ENCODE measurements around the gene CIRBP. TPM values are rescaled to one million over a fixed set of nuclear protein-coding genes. Genes with fewer than 3 reads are reported as not detected.

The CIRBP gene
- total RNA-seq, 1 experiment from 2014 or later, result 66.6 TPM

DNA sequence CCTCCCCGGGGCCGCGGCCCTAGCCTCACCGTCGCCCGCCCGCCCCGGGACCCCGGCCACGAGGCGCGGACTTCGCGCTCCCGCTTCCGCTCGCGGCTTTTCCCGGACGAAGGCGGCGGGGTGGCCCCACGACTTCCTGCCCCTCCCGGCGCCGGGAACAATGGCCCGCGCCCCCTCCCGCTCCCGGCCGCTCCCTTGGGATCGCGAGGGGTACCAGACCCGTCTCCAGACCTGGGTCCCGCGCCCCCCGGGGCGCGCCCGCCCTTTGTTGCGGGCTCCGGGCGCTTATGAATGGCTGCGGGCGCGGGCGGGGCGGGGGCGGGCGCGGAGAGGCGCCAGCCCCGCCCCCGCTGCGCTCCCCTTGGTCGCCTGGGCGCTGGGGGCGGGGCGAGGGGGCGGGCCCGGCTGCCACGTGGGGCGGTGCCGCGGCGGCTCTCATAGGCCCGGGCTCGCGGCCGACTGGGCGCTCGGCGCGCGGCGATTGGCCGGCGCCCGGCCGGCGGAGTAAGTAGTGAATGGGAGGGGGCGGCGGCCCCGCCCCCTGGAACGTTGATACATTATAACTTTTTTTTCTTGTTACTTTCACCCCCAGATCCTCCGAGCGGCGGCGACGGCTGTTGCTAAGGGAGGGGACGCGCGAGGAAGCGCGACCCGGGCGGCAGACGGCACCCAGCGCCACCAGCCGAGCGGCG is 19.7 kb upstream of the CIRBP start:
- POLR2A ChIA-PET, result no interaction called here
- DNase-seq (ENCODE audit: low read depth, low spot score) (no peak), ATAC-seq (peak; percentile 49)
- TF ChIP-seq SIN3A (IDR thresholded peaks at IDR 0.05; ENCODE audit: borderline replicate concordance, insufficient read depth, low read depth, low read length) (no peak; the same call in 1 of the 2 replicates), TCF7L2 (IDR thresholded peaks at IDR 0.05; ENCODE audit: low read depth, low read length) (no peak), POLR2AphosphoS5 (IDR thresholded peaks at IDR 0.05; ENCODE audit: low read depth, low read length) (peak; percentile 88)
- TF ChIP-seq, protein P1, sequence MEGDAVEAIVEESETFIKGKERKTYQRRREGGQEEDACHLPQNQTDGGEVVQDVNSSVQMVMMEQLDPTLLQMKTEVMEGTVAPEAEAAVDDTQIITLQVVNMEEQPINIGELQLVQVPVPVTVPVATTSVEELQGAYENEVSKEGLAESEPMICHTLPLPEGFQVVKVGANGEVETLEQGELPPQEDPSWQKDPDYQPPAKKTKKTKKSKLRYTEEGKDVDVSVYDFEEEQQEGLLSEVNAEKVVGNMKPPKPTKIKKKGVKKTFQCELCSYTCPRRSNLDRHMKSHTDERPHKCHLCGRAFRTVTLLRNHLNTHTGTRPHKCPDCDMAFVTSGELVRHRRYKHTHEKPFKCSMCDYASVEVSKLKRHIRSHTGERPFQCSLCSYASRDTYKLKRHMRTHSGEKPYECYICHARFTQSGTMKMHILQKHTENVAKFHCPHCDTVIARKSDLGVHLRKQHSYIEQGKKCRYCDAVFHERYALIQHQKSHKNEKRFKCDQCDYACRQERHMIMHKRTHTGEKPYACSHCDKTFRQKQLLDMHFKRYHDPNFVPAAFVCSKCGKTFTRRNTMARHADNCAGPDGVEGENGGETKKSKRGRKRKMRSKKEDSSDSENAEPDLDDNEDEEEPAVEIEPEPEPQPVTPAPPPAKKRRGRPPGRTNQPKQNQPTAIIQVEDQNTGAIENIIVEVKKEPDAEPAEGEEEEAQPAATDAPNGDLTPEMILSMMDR (IDR thresholded peaks at IDR 0.05), result no peak
- TF ChIP-seq, protein P2, sequence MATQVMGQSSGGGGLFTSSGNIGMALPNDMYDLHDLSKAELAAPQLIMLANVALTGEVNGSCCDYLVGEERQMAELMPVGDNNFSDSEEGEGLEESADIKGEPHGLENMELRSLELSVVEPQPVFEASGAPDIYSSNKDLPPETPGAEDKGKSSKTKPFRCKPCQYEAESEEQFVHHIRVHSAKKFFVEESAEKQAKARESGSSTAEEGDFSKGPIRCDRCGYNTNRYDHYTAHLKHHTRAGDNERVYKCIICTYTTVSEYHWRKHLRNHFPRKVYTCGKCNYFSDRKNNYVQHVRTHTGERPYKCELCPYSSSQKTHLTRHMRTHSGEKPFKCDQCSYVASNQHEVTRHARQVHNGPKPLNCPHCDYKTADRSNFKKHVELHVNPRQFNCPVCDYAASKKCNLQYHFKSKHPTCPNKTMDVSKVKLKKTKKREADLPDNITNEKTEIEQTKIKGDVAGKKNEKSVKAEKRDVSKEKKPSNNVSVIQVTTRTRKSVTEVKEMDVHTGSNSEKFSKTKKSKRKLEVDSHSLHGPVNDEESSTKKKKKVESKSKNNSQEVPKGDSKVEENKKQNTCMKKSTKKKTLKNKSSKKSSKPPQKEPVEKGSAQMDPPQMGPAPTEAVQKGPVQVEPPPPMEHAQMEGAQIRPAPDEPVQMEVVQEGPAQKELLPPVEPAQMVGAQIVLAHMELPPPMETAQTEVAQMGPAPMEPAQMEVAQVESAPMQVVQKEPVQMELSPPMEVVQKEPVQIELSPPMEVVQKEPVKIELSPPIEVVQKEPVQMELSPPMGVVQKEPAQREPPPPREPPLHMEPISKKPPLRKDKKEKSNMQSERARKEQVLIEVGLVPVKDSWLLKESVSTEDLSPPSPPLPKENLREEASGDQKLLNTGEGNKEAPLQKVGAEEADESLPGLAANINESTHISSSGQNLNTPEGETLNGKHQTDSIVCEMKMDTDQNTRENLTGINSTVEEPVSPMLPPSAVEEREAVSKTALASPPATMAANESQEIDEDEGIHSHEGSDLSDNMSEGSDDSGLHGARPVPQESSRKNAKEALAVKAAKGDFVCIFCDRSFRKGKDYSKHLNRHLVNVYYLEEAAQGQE (IDR thresholded peaks at IDR 0.05; ENCODE audit: insufficient read depth in 1 of 2, low read depth in 2 of 2, low read length in 1 of 2), result no peak
- H3K4me3 ChIP-seq (ENCODE audit: low read depth in 2 of 2, low read length in 2 of 2), result peak overlapping the region; percentile 51 to 59
- BruUV-seq (replicated peaks), result no TSS peak
- H3K36me3 ChIP-seq (ENCODE audit: control insufficient read depth, insufficient read depth, low read length), result peaks cover 5% of the 10 kb centered on the region
- H3K27me3 ChIP-seq (ENCODE audit: control insufficient read depth, insufficient read depth, low read length), result no peaks in the 10 kb centered on the region
- H3K4me1 ChIP-seq (ENCODE audit: control insufficient read depth, insufficient read depth, low read length), result peaks cover 27% of the 10 kb centered on the region
- intact Hi-C loops (cut with micrococcal nuclease; ENCODE audit: unreplicated experiment) (no loop called here), in situ Hi-C loops (cut with HindIII; ENCODE audit: low pct_unique_long_range_greater_than_20kb, low sequenced_read_pairs) (no loop called here)
- no peaks in the 10 kb centered on the region for H3K9me3 ChIP-seq (ENCODE audit: control insufficient read depth, insufficient read depth, low read depth, low read length)
- peak overlapping the region; percentile 63; the same call in 1 of the 2 replicates for H3K27ac ChIP-seq (ENCODE audit: low read length)
- CTCF ChIA-PET, result no interaction called here

DNA sequence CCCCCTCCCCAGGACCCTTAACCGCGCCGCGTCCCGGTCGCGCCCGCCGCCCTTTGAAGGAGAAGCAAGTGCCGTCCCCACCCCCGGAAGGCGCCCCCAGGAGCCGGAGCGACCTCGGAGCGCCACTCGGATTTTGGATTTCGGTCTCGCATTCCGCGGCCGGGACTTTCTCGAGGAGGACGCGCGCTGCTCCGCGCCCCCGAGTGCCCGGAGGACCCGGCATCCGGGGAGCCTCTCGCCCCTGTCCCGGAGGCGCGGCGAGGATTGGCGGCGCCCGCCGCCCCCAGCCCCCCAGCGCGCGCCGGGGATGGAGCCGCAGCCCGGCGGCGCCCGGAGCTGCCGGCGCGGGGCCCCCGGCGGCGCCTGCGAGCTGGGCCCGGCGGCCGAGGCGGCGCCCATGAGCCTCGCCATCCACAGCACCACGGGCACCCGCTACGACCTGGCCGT is 19.1 kb upstream of the CIRBP start:
- ChIA-PET CTCF (no interaction called here), POLR2A (no interaction called here)
- Histone ChIP-seq H3K4me3 (ENCODE audit: low read depth in 2 of 2, low read length in 2 of 2) (peak overlapping the region; percentile 59 to 68), H3K4me1 (ENCODE audit: control insufficient read depth, insufficient read depth, low read length) (peaks cover 27% of the 10 kb centered on the region), H3K27me3 (ENCODE audit: control insufficient read depth, insufficient read depth, low read length) (no peaks in the 10 kb centered on the region), H3K9me3 (ENCODE audit: control insufficient read depth, insufficient read depth, low read depth, low read length) (no peaks in the 10 kb centered on the region), H3K36me3 (ENCODE audit: control insufficient read depth, insufficient read depth, low read length) (peaks cover 5% of the 10 kb centered on the region), H3K27ac (ENCODE audit: low read length) (peak overlapping the region; percentile 63; the same call in 1 of the 2 replicates)
- BruUV-seq (replicated peaks), result TSS peak; percentile 68
- in situ Hi-C loops (cut with HindIII; ENCODE audit: low pct_unique_long_range_greater_than_20kb, low sequenced_read_pairs) (no loop called here), intact Hi-C loops (cut with micrococcal nuclease; ENCODE audit: unreplicated experiment) (no loop called here)
- ATAC-seq (no peak), DNase-seq (ENCODE audit: low read depth, low spot score) (no peak)
- 0 out of 2 replicates have a peak, but pooled peaks have one; percentile 59 for TF ChIP-seq TCF7L2 (IDR thresholded peaks at IDR 0.05; ENCODE audit: low read depth, low read length)
- TF ChIP-seq, protein P1 (IDR thresholded peaks at IDR 0.05), result no peak

Data from Panc1 (cell line).